GM12878 (cell line): Measurements from ENCODE around the gene MRPL50. TPM values are rescaled to one million over a fixed set of nuclear protein-coding genes. Genes with fewer than 3 reads are reported as not detected.

Source experiments
- ATAC-seq: fragments of 200-7000 bp; cut with Tn5 transposase; 3 replicates; pipeline ENCODE4 v1.9.1; 2020; ENCODE audit warnings: mild to moderate bottlenecking, moderate library complexity
- BruUV-seq: library from RNA; stranded (reverse); fragments of 400-500 nt; replicated peaks from 2 replicates; lab custom pipeline; 2021; lab: Mats Ljungman, UMichigan
- CTCF ChIA-PET: fragments of 300-600 bp; sonication (Branson Sonifier 250); formaldehyde crosslinking; extraction: SDS; loops from one replicate; lab custom pipeline; 2021; ENCODE audit warnings: inconsistent platforms; lab: Yijun Ruan, JAX
- POLR2A ChIA-PET: fragments of 350-600 bp; formaldehyde crosslinking; extraction: SDS; loops from one replicate; lab custom pipeline; 2021; ENCODE audit warnings: inconsistent platforms; lab: Charles Lee
- RAD21 ChIA-PET: fragments of 300-600 bp; sonication (Branson Sonifier 250); formaldehyde crosslinking; loops from one replicate; lab custom pipeline; 2023; ENCODE audit warnings: antibody characterized with exemption; ENCODE audit not compliant: unreplicated experiment; lab: Charles Lee
- SMC1A ChIA-PET: fragments of 300-600 bp; sonication (Branson Sonifier 250); formaldehyde crosslinking; loops from one replicate; lab custom pipeline; 2023; ENCODE audit not compliant: unreplicated experiment, uncharacterized antibody; lab: Charles Lee
- DNase-seq: peaks from one replicate; pipeline ENCODE4 v3.0.0-alpha.2; 2011; ENCODE audit warnings: low read depth, low spot score
- FAIRE-seq: peaks from 3 replicates; lab custom pipeline; 2011; peaks lifted over from hg19 to GRCh38; lab: Jason Lieb, UNC
- H2AFZ ChIP-seq: 2 replicates; pipeline ENCODE4 v1.6.0; 2011; ENCODE audit warnings: low read depth, low read length, control low read depth; ENCODE audit not compliant: control insufficient read depth
- H3K27ac ChIP-seq: 2 replicates; pipeline ENCODE4 v1.5.1; 2011; ENCODE audit warnings: control low read depth; ENCODE audit not compliant: control insufficient read depth, insufficient read depth
- H3K27me3 ChIP-seq, 2 experiments: replicated peaks in 1 of 2; 2 replicates each; pipeline versions ENCODE4 v1.6.0 to v1.6.1; 2011; ENCODE audit warnings: low read length in 1 of 2; ENCODE audit not compliant: control insufficient read depth in 2 of 2, insufficient read depth in 2 of 2
- H3K36me3 ChIP-seq, 2 experiments: 2 replicates each; pipeline ENCODE4 v1.5.1; 2011; ENCODE audit warnings: low read length in 1 of 2; ENCODE audit not compliant: control insufficient read depth in 2 of 2, insufficient read depth in 2 of 2
- H3K4me1 ChIP-seq: 2 replicates; pipeline ENCODE4 v1.6.1; 2011; ENCODE audit warnings: mild to moderate bottlenecking, low read length, moderate library complexity, mixed read lengths; ENCODE audit not compliant: control insufficient read depth, insufficient read depth
- H3K4me2 ChIP-seq: 2 replicates; pipeline ENCODE4 v1.6.0; 2011; ENCODE audit warnings: control low read depth; ENCODE audit not compliant: control insufficient read depth, insufficient read depth
- H3K4me3 ChIP-seq: fragments of 200-600 bp; sonication (generic); 2 replicates; pipeline ENCODE4 v1.5.1; 2016
- H3K79me2 ChIP-seq: 2 replicates; pipeline ENCODE4 v1.6.0; 2011; ENCODE audit warnings: low read length; ENCODE audit not compliant: control insufficient read depth, insufficient read depth
- H3K9ac ChIP-seq: 2 replicates; pipeline ENCODE4 v1.8.0; 2011; ENCODE audit warnings: low read length, control low read depth, mixed read lengths; ENCODE audit not compliant: control insufficient read depth, insufficient read depth
- H3K9me3 ChIP-seq: replicated peaks from 3 replicates; pipeline ENCODE4 v1.5.1; 2011; ENCODE audit warnings: mild to moderate bottlenecking, low read length; ENCODE audit not compliant: control insufficient read depth, insufficient read depth
- H4K20me1 ChIP-seq: 2 replicates; pipeline ENCODE4 v1.6.0; 2011; ENCODE audit not compliant: control insufficient read depth, insufficient read depth
- HCFC1 ChIP-seq: fragments of 150-350 bp; IDR thresholded peaks from 2 replicates; pipeline ENCODE4 v1.6.1; 2014; ENCODE audit warnings: low read length
- MEF2A ChIP-seq: IDR thresholded peaks from 2 replicates; pipeline ENCODE4 v1.6.1; 2011; ENCODE audit warnings: low read depth, mild to moderate bottlenecking, low read length, moderate library complexity; ENCODE audit not compliant: insufficient read depth
- NFIC ChIP-seq: IDR thresholded peaks from 2 replicates; pipeline ENCODE4 v1.6.1; 2012; ENCODE audit warnings: low read depth, mild to moderate bottlenecking, inconsistent platforms, low read length, moderate library complexity
- RELB ChIP-seq: fragments of 450-650 bp; IDR thresholded peaks from 2 replicates; pipeline ENCODE4 v1.6.1; 2017; ENCODE audit warnings: low read depth, mild to moderate bottlenecking, moderate library complexity
- ZNF592 ChIP-seq: fragments of 450-650 bp; IDR thresholded peaks from 2 replicates; pipeline ENCODE4 v1.6.1; 2017; ENCODE audit warnings: mild to moderate bottlenecking, moderate library complexity
- in situ Hi-C: fragments of 300-500 bp; cut with MboI; formaldehyde crosslinking; loops from 9 replicates; pipeline ENCODE4 v1.14.3; 2018; ENCODE audit warnings: mixed read lengths
- intact Hi-C: fragments of 100-400 bp; cut with micrococcal nuclease; formaldehyde crosslinking; loops from one replicate; pipeline ENCODE4 v1.14.2; 2022; ENCODE audit not compliant: unreplicated experiment
- polyA plus RNA-seq, 11 experiments: library from polyadenylated mRNA; depleted of rRNA in 4 of 11; unstranded in 6 of 11; stranded (reverse) in 5 of 11; fragments of >200 nt; fragmentation: Nextera tagmentation in 4 of 11; fragmentation: Illumina TruSeq in 1 of 11; extraction: Ambion mirVana in 4 of 11; extraction: Trizol in 1 of 11; gene quantifications; 1 replicate in 1 of 11; 2 replicates in 10 of 11; pipeline versions ENCODE4 v1.2.1 to v1.2.3, GENCODE V29; 2011 to 2016; ENCODE audit warnings: inconsistent platforms in 2 of 11, missing spikeins in 2 of 11, low read depth in 1 of 11
- total RNA-seq, 4 experiments: library from RNA; depleted of rRNA in 3 of 4; stranded (reverse); fragments of >200 nt in 3 of 4; fragmentation: Illumina TruSeq in 1 of 4; extraction: Trizol in 1 of 4; gene quantifications; 2 replicates each; pipeline versions ENCODE4 v1.2.1 to v1.2.3, GENCODE V29; 2013 to 2021

MRPL50 gene
- total and polyA plus RNA-seq, 10 of the 15 experiments (the other 5 are each of a cell fraction or from before 2014, with no cell fraction given) = 12.8 to 79.4 (median 27.9) TPM

GRCh38 chr9:101366038-101366756, 32.2 kb downstream of the MRPL50 start (continued):
- TF ChIP-seq ZNF592 (no peak), NFIC (no peak), MEF2A (no peak), RELB (no peak)

GRCh38 chr9:101365181-101365580, 33.2 kb downstream of the MRPL50 start:
- Histone ChIP-seq H3K4me1 (no peaks in the 10 kb centered on the region), H3K4me2 (no peak overlapping the region), H3K4me3 (no peak overlapping the region), H3K9ac (no peak overlapping the region), H3K9me3 (no peaks in the 10 kb centered on the region), H3K27ac (no peak overlapping the region), H3K27me3 (no peaks in the 10 kb centered on the region; a peak in 1 of 4 replicates), H2AFZ (no peak overlapping the region), H3K36me3 (no peaks in the 10 kb centered on the region)
- ChIA-PET POLR2A (no interaction called here), CTCF (no interaction called here), RAD21 (no interaction called here), SMC1A (interaction anchor here (1.3 kb wide), 1 partner anchor 24 kb away, joined by 3 read pairs; no protein-coding TSS in a partner anchor)
- no TSS peak for BruUV-seq
- FAIRE-seq (no peak), ATAC-seq (no peak), DNase-seq (no peak)
- intact Hi-C loops = no loop called here
- in situ Hi-C loops = no loop called here
- no peak for TF ChIP-seq HCFC1
- TF ChIP-seq, all 136 proteins: peak for 0
- H4K20me1 ChIP-seq = no peaks in the 10 kb centered on the region
- no peaks in the 10 kb centered on the region for H3K79me2 ChIP-seq
